H1 (cell line): ENCODE results near the gene CLMP. TPM values are rescaled to one million over a fixed set of nuclear protein-coding genes. Genes with fewer than 3 reads are reported as not detected.

Experiments used
- CTCF ChIA-PET: fragments of 300-600 bp; sonication (Branson Sonifier 250); formaldehyde crosslinking; loops from one replicate; lab custom pipeline; 2021; ENCODE audit not compliant: partially characterized antibody; lab: Charles Lee
- POLR2A ChIA-PET: fragments of 300-600 bp; sonication (Branson Sonifier 250); formaldehyde crosslinking; loops from one replicate; lab custom pipeline; 2021; ENCODE audit warnings: inconsistent platforms; ENCODE audit not compliant: partially characterized antibody; lab: Charles Lee
- DNase-seq, 2 experiments: peaks; one replicate each; pipeline versions ENCODE4 v3.0.0 to v3.0.0-alpha.2; 2010 to 2022; ENCODE audit warnings: low spot score in 2 of 2, low read depth in 1 of 2, mixed read lengths in 1 of 2
- FAIRE-seq: peaks from 2 replicates; lab custom pipeline; 2011; peaks lifted over from hg19 to GRCh38; lab: Jason Lieb, UNC
- H2AFZ ChIP-seq: 2 replicates; pipeline ENCODE4 v1.8.1; 2012; ENCODE audit warnings: low read length, inconsistent platforms
- H2AK5ac ChIP-seq: 2 replicates; pipeline ENCODE4 v1.6.1; 2013; ENCODE audit warnings: low read depth, low read length
- H2BK120ac ChIP-seq: replicated peaks from 2 replicates; pipeline ENCODE3; 2013; ENCODE audit warnings: low read depth, low read length, inconsistent platforms
- H2BK12ac ChIP-seq: 2 replicates; pipeline ENCODE4 v1.6.1; 2013; ENCODE audit warnings: low read depth, low read length
- H2BK15ac ChIP-seq: 2 replicates; pipeline ENCODE4 v1.6.1; 2013; ENCODE audit warnings: low read length
- H2BK20ac ChIP-seq: 2 replicates; pipeline ENCODE4 v1.6.1; 2013; ENCODE audit warnings: low read length
- H2BK5ac ChIP-seq: 2 replicates; pipeline ENCODE4 v1.6.1; 2013; ENCODE audit warnings: low read depth, low read length
- H3K14ac ChIP-seq: 2 replicates; pipeline ENCODE4 v1.6.1; 2013; ENCODE audit warnings: inconsistent platforms; ENCODE audit not compliant: insufficient read length
- H3K18ac ChIP-seq: 2 replicates; pipeline ENCODE4 v1.6.1; 2013; ENCODE audit warnings: low read length; ENCODE audit errors: extremely low read depth
- H3K23ac ChIP-seq: 2 replicates; pipeline ENCODE4 v1.6.1; 2013; ENCODE audit warnings: inconsistent platforms; ENCODE audit not compliant: insufficient read length
- H3K23me2 ChIP-seq: 2 replicates; pipeline ENCODE4 v1.6.1; 2013; ENCODE audit warnings: low read depth, low read length
- H3K27ac ChIP-seq: 2 replicates; pipeline ENCODE4 v1.6.1; 2011; ENCODE audit warnings: low read depth, low read length, inconsistent platforms
- H3K27me3 ChIP-seq, 4 experiments: replicated peaks in 1 of 4; 1 replicate in 1 of 4; 2 replicates in 3 of 4; pipeline versions ENCODE4 v1.6.1 to v1.8.1; 2011 to 2013; ENCODE audit warnings: low read length in 3 of 4, mild to moderate bottlenecking in 3 of 4, inconsistent platforms in 2 of 4, mixed read lengths in 2 of 4, moderate library complexity in 1 of 4; ENCODE audit not compliant: control insufficient read depth in 3 of 4, insufficient read depth in 3 of 4; ENCODE audit errors: extremely low read depth in 1 of 4
- H3K36me3 ChIP-seq, 4 experiments: 2 replicates each; pipeline versions ENCODE4 v1.6.1 to v1.8.1; 2011 to 2013; ENCODE audit warnings: mild to moderate bottlenecking in 4 of 4, low read length in 3 of 4, moderate library complexity in 2 of 4, control low read depth in 1 of 4, inconsistent platforms in 1 of 4; ENCODE audit not compliant: insufficient read depth in 4 of 4, control insufficient read depth in 2 of 4
- H3K4ac ChIP-seq: replicated peaks from 2 replicates; pipeline ENCODE3; 2013; ENCODE audit warnings: low read length, low read depth, mixed read lengths, inconsistent platforms; ENCODE audit not compliant: insufficient read length
- H3K4me1 ChIP-seq, 4 experiments: replicated peaks in 1 of 4; 1 replicate in 1 of 4; 2 replicates in 3 of 4; pipeline versions ENCODE4 v1.6.1 to v1.8.1; 2011 to 2013; ENCODE audit warnings: low read length in 3 of 4, inconsistent platforms in 2 of 4, mixed read lengths in 1 of 4; ENCODE audit not compliant: insufficient read depth in 4 of 4, control insufficient read depth in 3 of 4
- H3K4me2 ChIP-seq, 2 experiments: 2 replicates each; pipeline versions ENCODE4 v1.6.1 to v1.8.1; 2011 to 2013; ENCODE audit warnings: low read depth in 2 of 2, low read length in 2 of 2, control low read depth in 1 of 2, inconsistent platforms in 1 of 2, mild to moderate bottlenecking in 1 of 2; ENCODE audit not compliant: insufficient read depth in 1 of 2
- H3K4me3 ChIP-seq, 4 experiments: fragments of 200-600, 300-600 bp in 1 of 4; sonication (generic), shearing (Covaris generic), sonication (Bioruptor Twin) in 1 of 4; 2 replicates each; pipeline versions ENCODE4 v1.5.1 to v1.8.1; 2011 to 2016; ENCODE audit warnings: low read length in 4 of 4, low read depth in 3 of 4, control low read depth in 2 of 4, inconsistent platforms in 2 of 4, mild to moderate bottlenecking in 2 of 4, mixed read lengths in 1 of 4, moderate library complexity in 1 of 4; ENCODE audit not compliant: insufficient read depth in 2 of 4; ENCODE audit errors: extremely low read depth in 1 of 4
- H3K56ac ChIP-seq: replicated peaks from 2 replicates; pipeline ENCODE3; 2013; ENCODE audit warnings: low read depth, mild to moderate bottlenecking, mixed read lengths, low read length, inconsistent platforms; ENCODE audit not compliant: insufficient read length
- H3K79me1 ChIP-seq: 2 replicates; pipeline ENCODE4 v1.6.1; 2013; ENCODE audit warnings: low read depth, low read length, control low read depth
- H3K79me2 ChIP-seq, 2 experiments: 2 replicates each; pipeline versions ENCODE4 v1.6.1 to v1.8.1; 2012 to 2013; ENCODE audit warnings: low read length in 2 of 2, mild to moderate bottlenecking in 2 of 2, inconsistent platforms in 1 of 2; ENCODE audit not compliant: insufficient read depth in 2 of 2, control insufficient read depth in 1 of 2
- H3K9ac ChIP-seq, 4 experiments: replicated peaks in 1 of 4; 1 replicate in 1 of 4; 2 replicates in 3 of 4; pipeline versions ENCODE4 v1.6.1 to v1.8.1; 2011 to 2013; ENCODE audit warnings: low read depth in 3 of 4, low read length in 3 of 4, control low read depth in 2 of 4, mild to moderate bottlenecking in 2 of 4, moderate library complexity in 2 of 4, inconsistent platforms in 1 of 4; ENCODE audit errors: extremely low read depth in 1 of 4
- H3K9me3 ChIP-seq, 2 experiments: 2 replicates each; pipeline versions ENCODE4 v1.6.1 to v1.8.1; 2012 to 2013; ENCODE audit warnings: mild to moderate bottlenecking in 2 of 2, moderate library complexity in 2 of 2, control low read depth in 1 of 2, inconsistent platforms in 1 of 2, low read depth in 1 of 2, low read length in 1 of 2, mixed read lengths in 1 of 2; ENCODE audit not compliant: insufficient read depth in 2 of 2
- H4K20me1 ChIP-seq, 2 experiments: replicated peaks in 1 of 2; 2 replicates each; pipeline versions ENCODE3 to v1.8.1; 2011 to 2013; ENCODE audit warnings: inconsistent platforms in 2 of 2, low read length in 2 of 2, mild to moderate bottlenecking in 1 of 2; ENCODE audit not compliant: insufficient read depth in 2 of 2, control insufficient read depth in 1 of 2
- H4K5ac ChIP-seq: 2 replicates; pipeline ENCODE4 v1.6.1; 2013; ENCODE audit warnings: low read length, low read depth, mixed read lengths, inconsistent platforms; ENCODE audit not compliant: insufficient read length
- H4K8ac ChIP-seq: 2 replicates; pipeline ENCODE4 v1.8.0; 2013; ENCODE audit warnings: mild to moderate bottlenecking, moderate library complexity, low read length, inconsistent platforms; ENCODE audit not compliant: insufficient read depth; ENCODE audit errors: extremely low read depth
- H4K91ac ChIP-seq: replicated peaks from 2 replicates; pipeline ENCODE3; 2013; ENCODE audit warnings: low read length, mixed read lengths, inconsistent platforms; ENCODE audit not compliant: insufficient read length
- CBX5 ChIP-seq: fragments of 300-800, 300-1000 bp; sonication (generic); IDR thresholded peaks from 2 replicates; pipeline ENCODE4 v1.7.1; 2016; ENCODE audit warnings: antibody characterized with exemption, low read length, low read depth
- CREB1 ChIP-seq: IDR thresholded peaks from 2 replicates; pipeline ENCODE4 v1.6.1; 2012; ENCODE audit warnings: inconsistent platforms
- WGBS, 2 experiments: shearing (Covaris generic) in 1 of 2; methylation state at CpG; one replicate each; pipeline versions ENCODE4 v1.1.6 to v1.1.7; 2013 to 2015; ENCODE audit warnings: low lambda C conversion rate in 2 of 2, mixed read lengths in 2 of 2, inconsistent platforms in 1 of 2, low coverage in 1 of 2, missing lambda C conversion rate in 1 of 2; ENCODE audit not compliant: insufficient replicate concordance in 2 of 2, insufficient coverage in 1 of 2, insufficient read length in 1 of 2; ENCODE audit errors: extremely low coverage in 1 of 2, missing lambda C conversion rate in 1 of 2; 5-methylcytosine and 5-hydroxymethylcytosine counted together
- polyA plus RNA-seq, 7 experiments: library from polyadenylated mRNA; depleted of rRNA in 3 of 7; stranded (reverse) in 5 of 7; unstranded in 2 of 7; fragments of >200 nt in 5 of 7; fragments of 200-250 nt in 2 of 7; gene quantifications; 1 replicate in 5 of 7; 2 replicates in 1 of 7; 4 replicates in 1 of 7; pipeline versions ENCODE4 v1.2.1 to v1.2.3, GENCODE V29; 2011 to 2013; ENCODE audit warnings: missing spikeins in 2 of 7, mixed read lengths in 2 of 7
- total RNA-seq: library from RNA; stranded (reverse); fragmentation: NEBNext Ultra II Directional; extraction: Animal tissue kit (Norgen Biotek cat#: 25700); gene quantifications from 2 replicates; pipeline ENCODE4 v1.2.1, GENCODE V29; 2021

The CLMP gene
- total and polyA plus RNA-seq, 2 of the 8 experiments (the other 6 are each of a cell fraction or from before 2014, with no cell fraction given): 9.9 to 24.1 TPM

- ChIA-PET POLR2A (no interaction called here), CTCF (interaction anchor here (0.7 to 2.5 kb wide), 2 partner anchors 22 to 448 kb away, joined by 5 to 7 read pairs; no protein-coding TSS in a partner anchor)
- H4K91ac ChIP-seq: no peak overlapping the region
- H2AK5ac ChIP-seq: no peak overlapping the region
- no peak overlapping the region for H2BK5ac ChIP-seq
- no peak overlapping the region for H2AFZ ChIP-seq
- no peak for TF ChIP-seq CBX5
- TF ChIP-seq CREB1: no peak
- no peak overlapping the region for H4K5ac ChIP-seq
- H3K4me2 ChIP-seq: no peak overlapping the region
- H3K4me3 ChIP-seq: no peak overlapping the region
- H3K14ac ChIP-seq: no peak overlapping the region
- H2BK12ac ChIP-seq: no peak overlapping the region
- H3K4me1 ChIP-seq: peaks cover 0 to 3% (median 0%) of the 10 kb centered on the region in 4 experiments; a peak in 1 of 7 replicates
- H3K9me3 ChIP-seq: no peaks in the 10 kb centered on the region
- no peaks in the 10 kb centered on the region for H3K79me2 ChIP-seq
- H3K18ac ChIP-seq: no peak overlapping the region
- no peak overlapping the region for H4K8ac ChIP-seq
- no peak overlapping the region for H3K23ac ChIP-seq
- no peaks in the 10 kb centered on the region for H4K20me1 ChIP-seq
- no peak overlapping the region for H3K9ac ChIP-seq
- no peaks in the 10 kb centered on the region for H3K27me3 ChIP-seq
- no peak overlapping the region for H2BK20ac ChIP-seq
- H2BK120ac ChIP-seq: no peak overlapping the region
- no peak overlapping the region for H3K56ac ChIP-seq
- no peak overlapping the region for H3K27ac ChIP-seq
- H3K79me1 ChIP-seq: no peaks in the 10 kb centered on the region
- DNase-seq: no peak
- no peak for FAIRE-seq
- no peak overlapping the region for H3K4ac ChIP-seq
- no peaks in the 10 kb centered on the region for H3K36me3 ChIP-seq
- no peaks in the 10 kb centered on the region for H3K23me2 ChIP-seq
- no peak overlapping the region for H2BK15ac ChIP-seq
- 89% methylated on average over 6 of the region's 6 CpGs; no CpG with 5 or more reads in 1 of the 2 experiments for WGBS, 2 experiments
These were observed 62.2 kb downstream of the CLMP start for GRCh38 chr11:123132881-123133280.
